ENCODE results near the gene ATP6AP1. TPM values are rescaled to one million over a fixed set of nuclear protein-coding genes. Genes with fewer than 3 reads are reported as not detected.
"Not testable (repeated sequence)": the region's sequence is repeated elsewhere in the genome, so short reads cannot be mapped to it uniquely, and the experiment has no call there.

ATP6AP1 gene
- polyA plus RNA-seq (2013, experiment 1 of 2; ENCODE audit: insufficient read length): 95.7 TPM
- 91.3 TPM for polyA plus RNA-seq (2013, experiment 2 of 2; ENCODE audit: insufficient read length)

GRCh38 chrX:154428176-154429171 lies at the start of gene ATP6AP1:
Gene ATP6AP1, plus strand, starts transcription at chrX:154428677. Its CDS starts 16 bp downstream, at chrX:154428693.
- peak; percentile 95 for DNase-seq

- peak; percentile 97 for DNase-seq
These were observed 49.5 kb upstream of the ATP6AP1 start, which contains the start of gene EMD for GRCh38 chrX:154378799-154379568. Gene EMD, plus strand, starts transcription at chrX:154379295. Its CDS starts 190 bp downstream, at chrX:154379485.

- no peak for DNase-seq
These were observed 48.9 kb upstream of the ATP6AP1 start for GRCh38 chrX:154379569-154379951.

- DNase-seq: no peak
These were observed 48.3 kb upstream of the ATP6AP1 start for GRCh38 chrX:154380153-154380552.

GRCh38 chrX:154380787-154381186 lies 47.7 kb upstream of the ATP6AP1 start:
- DNase-seq: no peak

- DNase-seq: no peak
These were observed 47.2 kb upstream of the ATP6AP1 start for GRCh38 chrX:154381271-154381670.

- DNase-seq: no peak
These were observed 45.9 kb upstream of the ATP6AP1 start for GRCh38 chrX:154382483-154383069.

- DNase-seq: no peak
These were observed 44.9 kb upstream of the ATP6AP1 start for GRCh38 chrX:154383359-154384283.

GRCh38 chrX:154384284-154384892 lies 44.1 kb upstream of the ATP6AP1 start:
- DNase-seq: no peak

- not testable (repeated sequence) for DNase-seq
These were observed 40.4 kb upstream of the ATP6AP1 start for GRCh38 chrX:154388094-154388493.

- DNase-seq: not testable (repeated sequence)
These were observed 39.8 kb upstream of the ATP6AP1 start for GRCh38 chrX:154388649-154389048.

GRCh38 chrX:154389812-154390747 lies 38.4 kb upstream of the ATP6AP1 start:
- not testable (repeated sequence) for DNase-seq

GRCh38 chrX:154396363-154396762 lies 32.1 kb upstream of the ATP6AP1 start:
- DNase-seq: not testable (repeated sequence)

- peak; percentile 68 for DNase-seq
These were observed 31.2 kb upstream of the ATP6AP1 start for GRCh38 chrX:154396973-154397887.

- DNase-seq: peak; percentile 95
These were observed 30.4 kb upstream of the ATP6AP1 start, which contains the start of gene RPL10 for GRCh38 chrX:154397888-154398667. Gene RPL10, plus strand, starts transcription at chrX:154398377. Its CDS starts 143 bp downstream, at chrX:154398520.

- peak; percentile 78 for DNase-seq
These were observed 29.6 kb upstream of the ATP6AP1 start for GRCh38 chrX:154398668-154399526.

Measured in fibroblast of skin of back (primary cell).